SHP77 treated with DMSO at 0.1 percent for 48 hours (cell line): ENCODE measurements around the gene MRTFB.

ENCODE experiments used
- DNase-seq: peaks from one replicate; lab custom pipeline; 2025; lab: John Stamatoyannopoulos, UW

MRTFB gene

DNA sequence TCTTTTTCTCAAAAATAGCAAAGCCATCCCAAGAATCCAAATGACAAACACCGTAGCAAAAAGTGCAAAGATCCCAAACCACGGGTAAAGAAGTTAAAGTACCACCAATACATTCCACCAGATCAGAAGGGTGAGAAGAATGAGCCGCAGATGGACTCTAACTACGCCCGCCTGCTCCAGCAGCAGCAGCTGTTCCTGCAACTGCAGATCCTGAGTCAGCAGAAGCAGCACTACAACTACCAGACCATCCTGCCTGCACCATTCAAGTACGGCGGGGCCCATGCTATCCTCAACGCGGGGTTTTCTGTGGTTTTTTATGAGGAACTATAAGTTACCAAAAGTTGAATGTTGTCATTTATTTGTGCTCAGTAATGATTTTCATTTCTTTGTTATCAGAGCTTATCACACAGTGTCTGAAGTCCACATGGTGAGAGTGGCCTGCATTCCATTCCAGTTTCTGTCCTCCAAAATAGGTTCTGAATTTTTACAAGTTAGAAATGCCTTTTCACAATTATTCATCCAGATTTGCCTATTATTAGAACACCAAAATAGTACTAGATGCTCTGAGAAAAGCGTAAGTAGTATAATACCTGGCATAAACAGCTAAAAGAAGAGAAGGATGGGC lies 169.2 kb downstream of the MRTFB start:
- no peak for DNase-seq

DNA sequence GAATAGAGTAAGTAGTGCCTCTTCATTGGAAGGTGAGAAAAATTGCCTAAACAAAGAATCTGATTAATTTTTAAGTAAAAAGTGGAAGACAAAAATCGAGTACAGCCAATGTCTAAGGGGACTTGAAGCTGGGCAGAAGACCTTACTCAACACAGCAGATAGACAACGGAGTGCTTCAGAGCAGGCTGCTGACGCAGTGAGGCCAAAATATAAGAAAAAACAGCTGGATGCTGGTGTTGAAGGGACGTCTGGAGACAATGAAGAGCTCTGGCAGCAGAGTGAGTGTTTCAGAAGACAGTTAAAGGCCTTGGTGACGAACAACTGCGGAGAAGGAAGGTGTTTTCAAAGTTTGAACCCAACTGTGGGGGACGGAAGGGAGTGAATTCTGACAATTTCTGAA lies 169.8 kb downstream of the MRTFB start:
- no peak for DNase-seq

DNA sequence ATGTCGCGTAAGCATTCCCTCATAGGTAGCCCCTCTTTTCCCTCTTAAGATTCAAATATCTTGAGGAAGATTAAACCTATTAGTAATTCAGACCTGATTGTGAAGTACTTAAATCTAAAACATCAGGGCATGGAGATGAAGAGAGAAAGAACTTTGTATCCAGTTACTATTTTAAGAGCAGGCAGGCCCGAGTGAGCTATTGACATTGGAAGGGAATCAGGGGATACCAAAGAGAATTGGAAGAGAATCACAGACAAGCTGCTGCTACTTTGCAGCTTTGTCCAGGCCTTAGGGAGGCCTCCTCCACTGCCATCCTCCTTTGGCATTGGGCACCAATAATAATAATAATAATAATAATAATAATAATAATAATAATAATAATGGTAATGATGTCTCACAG lies 170.5 kb downstream of the MRTFB start:
- DNase-seq: no peak

DNA sequence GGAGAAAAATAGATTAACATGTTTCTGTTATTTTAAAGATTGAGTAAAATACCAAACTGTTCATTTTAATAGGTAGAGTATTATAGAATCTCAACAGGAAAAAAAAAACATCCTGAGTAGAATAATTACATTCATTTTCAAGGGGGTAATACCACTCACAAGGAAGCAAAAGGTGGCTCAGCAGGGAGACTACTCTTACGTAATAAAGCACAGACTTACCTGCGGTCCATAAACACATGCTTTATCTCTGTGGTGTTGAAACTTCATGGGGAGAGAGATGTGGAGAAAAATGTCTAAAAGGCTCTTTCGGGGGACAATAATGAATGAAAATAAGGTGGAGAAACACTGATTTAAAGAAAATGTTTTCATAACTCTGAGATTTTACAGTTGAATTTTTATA lies 171.7 kb downstream of the MRTFB start:
- no peak for DNase-seq

DNA sequence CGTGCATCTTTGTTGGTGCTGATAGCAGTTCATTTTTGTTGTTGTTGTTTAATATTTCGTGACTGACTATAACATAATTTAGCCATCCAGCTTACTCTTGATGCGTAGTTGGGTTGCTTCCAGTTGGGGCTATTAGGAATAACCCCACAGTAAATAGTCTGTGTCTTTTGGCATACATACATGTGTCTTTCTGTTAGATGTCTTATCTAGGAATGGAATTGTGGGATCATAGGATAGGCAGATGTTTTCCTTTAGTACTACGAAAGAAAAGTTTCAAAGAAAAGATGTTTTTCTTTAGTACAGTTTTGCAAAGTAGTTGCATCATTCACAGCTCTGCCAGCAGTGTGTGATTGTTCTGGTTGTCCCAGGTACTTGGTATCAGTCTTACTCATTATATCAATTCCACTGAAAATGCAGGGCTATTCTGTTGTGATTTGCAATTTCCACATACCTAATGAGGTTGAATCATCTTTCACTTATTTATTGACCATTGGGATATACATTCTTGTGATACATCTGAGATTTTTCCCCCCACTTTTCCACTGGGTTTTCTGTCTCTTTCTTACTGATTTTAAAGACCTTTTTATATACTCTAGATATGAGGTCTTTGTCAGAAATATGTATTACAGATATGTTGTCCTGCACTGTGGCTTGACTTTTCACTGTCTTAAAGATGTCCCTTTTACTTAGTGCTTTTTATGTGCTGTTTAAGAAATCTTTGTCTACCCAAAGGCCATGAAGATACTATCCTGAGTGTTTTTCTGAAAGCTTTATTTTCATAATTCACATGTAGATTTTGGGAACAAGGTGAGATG lies 173.3 kb downstream of the MRTFB start:
- DNase-seq: no peak

DNA sequence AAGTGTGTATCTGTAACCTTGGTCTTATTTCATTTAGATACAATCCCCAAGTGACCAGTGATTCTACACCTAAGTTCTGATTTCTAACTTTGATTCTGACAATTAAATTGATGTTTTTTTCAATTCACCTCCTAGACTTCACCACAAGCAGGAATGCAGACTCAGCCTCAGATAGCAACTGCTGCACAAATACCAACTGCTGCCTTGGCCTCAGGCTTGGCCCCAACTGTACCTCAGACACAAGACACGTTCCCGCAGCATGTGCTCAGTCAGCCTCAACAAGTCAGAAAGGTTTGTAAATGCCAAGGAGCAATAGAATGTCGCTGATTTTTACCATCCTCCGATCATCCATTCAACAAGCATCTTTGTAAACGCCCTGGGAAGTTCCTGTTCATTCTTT lies 177.7 kb downstream of the MRTFB start:
- DNase-seq: no peak

DNA sequence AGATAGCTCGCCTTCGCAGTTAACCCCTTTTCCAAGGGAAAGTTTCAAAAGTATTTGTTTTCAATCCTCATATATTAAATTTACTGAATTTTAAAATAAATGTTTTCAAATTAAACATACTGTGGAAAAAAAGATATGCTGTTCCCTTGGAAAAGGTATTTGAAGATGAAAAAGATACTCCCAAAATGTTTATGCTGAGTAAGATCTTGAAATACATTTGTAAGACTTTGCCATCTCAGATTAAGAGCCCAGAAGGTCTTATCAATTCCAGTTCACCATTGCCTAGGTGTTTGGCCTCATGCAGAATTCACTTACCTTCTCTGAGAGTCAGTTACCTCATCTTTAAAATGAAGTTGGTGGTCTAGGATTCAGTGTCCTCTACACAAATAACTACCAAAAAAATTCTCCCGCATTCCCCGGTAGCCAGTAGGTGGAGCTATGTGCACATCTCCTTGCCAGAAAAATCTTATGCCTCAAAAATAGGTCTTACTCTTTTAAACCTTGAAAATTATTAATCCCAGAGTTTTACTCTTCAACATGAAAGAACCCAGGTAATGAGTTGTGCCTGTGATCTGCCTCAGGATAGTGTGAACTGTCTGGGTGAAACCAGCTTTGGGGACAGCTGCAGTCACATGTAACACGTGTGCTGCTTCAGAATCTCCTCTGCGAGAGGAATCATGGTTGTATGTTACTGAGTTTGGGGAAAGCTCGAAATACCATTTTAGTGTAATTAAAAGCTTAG lies 178.3 kb downstream of the MRTFB start:
- DNase-seq: no peak

DNA sequence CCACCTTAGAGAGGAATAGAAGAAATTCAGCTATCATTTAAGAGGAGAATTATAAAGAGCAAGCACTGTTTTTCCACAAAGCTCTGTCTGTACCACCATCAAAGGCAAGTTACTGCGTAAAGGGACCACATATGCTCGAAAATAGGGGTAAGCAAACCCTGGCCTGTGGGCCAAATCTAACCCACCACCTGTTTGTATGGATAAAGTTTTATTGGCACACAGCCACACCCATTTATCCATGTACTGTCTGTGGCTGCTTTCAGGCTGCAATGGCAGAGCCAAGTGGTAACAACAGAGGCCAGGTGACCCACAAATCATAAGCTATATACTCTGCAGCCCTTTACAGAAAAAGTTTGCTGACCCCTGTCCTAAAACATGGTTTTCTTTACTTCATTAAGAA lies 180.3 kb downstream of the MRTFB start:
- DNase-seq: no peak

DNA sequence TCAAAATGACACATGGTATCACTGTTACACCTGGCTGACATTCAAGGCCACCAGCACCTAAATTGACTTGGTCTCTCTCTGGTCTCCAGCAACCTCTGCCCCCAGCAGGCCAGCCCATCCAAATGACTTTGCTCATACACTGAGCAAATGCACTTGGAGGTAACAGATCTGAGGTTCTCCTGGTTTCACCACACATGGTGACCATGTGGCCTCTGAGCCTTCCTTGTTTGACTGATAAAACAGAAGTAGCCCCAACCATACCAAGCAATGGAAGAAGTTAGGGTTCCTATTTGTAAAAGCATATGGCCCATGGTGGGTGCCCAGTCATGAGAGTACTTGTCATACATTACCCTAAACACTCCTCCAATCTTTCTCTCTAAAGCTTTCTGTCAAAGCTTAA lies 181.7 kb downstream of the MRTFB start:
- no peak for DNase-seq

DNA sequence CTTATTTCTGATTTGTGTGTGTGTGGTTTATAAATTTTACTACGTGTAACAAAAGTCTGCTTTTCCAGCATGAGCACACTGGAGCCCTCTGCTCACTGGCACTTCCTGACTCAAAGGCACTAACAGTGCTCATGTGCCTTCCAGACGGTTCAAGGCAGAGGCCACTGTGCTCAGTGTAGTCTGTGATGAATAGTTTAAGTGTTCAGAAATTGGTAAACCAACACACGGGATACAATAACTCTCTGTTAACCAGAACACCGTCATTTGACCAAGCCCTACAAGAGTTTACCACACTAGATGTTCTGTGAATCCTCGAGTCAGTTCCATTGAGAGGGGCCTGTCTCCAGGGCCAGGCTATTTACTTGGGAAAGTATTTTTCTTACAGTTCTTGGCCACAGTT lies 191.9 kb downstream of the MRTFB start:
- DNase-seq: no peak

DNA sequence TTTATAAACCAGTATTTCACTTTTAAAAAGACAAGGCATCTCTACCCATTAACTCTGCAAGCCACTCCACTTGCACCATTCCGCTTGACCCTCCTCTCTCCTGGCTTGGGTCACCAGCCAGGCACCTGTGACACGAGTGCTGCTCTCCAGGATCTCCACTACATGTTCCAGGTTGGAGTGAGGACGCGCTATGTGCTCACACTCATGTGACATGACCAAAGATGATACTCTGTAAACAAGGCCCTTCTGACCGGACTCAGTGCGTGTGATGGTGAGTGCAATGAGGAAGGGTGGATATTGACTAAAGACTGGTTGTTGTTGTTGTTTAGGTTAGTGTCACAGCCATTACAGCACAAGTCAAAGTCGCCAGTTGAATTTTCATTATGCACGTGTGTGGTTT lies 192.7 kb downstream of the MRTFB start:
- no peak for DNase-seq

DNA sequence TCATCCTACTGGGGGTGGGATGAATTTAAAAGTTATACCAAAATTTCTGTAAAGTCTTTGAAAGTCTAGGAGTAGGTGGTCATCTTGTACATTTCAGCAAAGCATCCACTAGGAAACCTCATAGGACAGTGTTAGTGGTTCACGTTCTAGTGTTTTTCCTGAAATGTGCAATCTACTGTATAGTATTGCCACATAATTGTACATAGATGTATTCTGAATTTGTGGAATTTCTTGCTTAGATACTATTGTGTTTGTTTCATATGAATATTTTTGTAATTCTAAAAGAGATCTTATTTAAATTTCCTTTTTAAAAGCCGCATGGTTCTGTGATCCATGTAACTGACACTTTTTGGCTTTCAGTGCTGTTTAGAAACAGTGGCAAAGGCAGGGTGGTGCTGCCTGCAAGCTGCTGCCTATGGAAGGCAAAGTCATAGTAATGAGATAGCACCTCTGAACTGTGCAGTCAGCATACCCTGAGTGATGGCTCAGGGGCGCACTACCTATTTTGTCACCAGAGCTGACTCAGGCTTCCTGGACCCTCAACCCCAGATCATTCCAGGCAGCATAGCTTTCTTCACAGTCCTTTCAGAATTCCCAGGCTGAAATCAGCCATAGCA lies 193.3 kb downstream of the MRTFB start:
- DNase-seq: no peak

DNA sequence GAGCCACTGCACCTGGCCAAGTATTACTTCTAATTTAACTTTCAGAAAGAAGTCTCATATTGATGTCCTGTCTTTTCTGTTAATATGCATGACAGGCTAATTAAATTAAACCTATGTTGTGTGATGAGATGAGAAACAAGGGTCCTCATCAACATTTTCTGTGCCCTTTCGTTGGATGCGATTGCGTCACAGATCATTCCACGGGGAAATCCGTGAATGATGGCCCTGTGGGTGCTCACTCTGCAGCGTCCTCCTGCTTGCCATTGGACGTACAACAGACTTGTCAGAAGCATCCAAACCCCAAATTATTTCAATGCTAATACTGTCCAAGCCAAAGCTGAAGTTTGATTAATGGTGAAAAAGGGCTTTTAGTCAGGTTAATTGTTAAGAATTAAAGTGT lies 197.0 kb downstream of the MRTFB start:
- DNase-seq: no peak

DNA sequence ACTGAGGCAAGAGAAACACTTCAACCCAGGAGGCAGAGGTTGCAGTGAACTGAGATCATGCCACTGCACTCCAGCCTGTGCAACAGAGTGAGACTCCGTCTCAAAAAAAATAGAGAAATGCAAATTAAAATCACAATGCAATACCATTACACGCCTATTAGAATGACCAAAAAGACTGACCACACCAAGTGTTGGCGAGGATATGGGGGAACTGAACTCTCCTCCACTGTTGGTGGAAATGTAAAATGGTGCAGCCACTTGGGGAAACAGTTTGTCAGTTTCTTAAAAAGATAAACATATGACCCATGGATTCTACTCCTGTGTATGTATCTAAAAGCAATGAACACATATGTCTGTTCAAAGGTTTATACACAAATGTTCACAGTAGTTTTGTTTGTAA lies 204.8 kb downstream of the MRTFB start:
- no peak for DNase-seq

DNA sequence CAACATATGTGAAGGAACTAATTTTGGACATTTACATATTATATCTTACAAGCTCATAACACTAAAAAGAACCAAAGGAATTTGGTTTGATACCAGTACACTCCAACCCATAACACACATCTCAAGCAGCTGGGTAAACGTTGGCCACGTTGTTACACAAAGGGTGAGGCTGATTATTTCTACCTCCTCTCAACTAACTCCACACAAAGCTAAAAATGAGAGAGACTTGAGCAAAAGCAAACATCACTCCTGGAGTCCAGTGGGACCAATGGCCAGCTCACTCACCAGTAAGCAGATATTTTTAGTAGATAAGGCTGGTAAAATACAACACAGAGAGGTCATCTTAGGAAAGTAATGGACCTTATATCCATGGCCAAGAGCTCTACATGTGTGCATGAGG lies 207.6 kb downstream of the MRTFB start:
- DNase-seq: no peak

DNA sequence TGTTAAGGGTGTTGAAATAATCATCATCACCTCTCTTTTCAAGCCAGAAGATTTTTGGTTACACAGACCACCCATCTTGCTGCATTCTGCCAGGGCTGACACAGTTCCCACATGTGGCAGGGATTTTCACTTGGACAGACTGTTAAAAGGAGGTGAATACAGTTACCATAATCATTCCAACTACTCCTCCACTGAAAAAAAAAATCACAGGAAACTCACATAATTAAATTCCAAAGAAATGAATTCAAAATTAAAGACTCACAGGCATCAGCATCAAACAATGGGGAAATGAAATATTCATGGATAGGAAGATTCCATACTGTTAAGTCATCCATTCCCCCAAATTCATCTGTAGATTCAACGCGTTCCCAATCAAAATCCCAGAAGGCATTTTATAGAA lies 209.4 kb downstream of the MRTFB start:
- no peak for DNase-seq

DNA sequence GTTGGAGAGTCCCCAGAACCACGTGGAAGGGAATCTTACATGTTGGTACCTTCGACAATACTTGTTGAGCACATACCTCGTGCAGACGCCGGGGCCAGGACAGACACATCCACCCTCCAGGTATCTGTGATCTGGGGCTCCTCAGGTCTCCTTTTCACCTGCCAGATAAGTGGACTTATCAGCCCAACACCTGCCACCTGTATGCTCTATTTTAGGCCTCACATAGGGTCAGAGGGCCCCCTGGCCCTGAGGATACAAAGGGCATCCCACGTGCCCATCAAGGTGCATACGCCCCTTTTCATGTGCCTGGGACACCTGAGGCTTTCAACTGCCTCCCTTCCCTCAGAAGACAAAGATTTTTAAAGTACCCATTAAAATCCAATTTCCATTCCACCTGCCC lies 212.7 kb downstream of the MRTFB start:
- no peak for DNase-seq

DNA sequence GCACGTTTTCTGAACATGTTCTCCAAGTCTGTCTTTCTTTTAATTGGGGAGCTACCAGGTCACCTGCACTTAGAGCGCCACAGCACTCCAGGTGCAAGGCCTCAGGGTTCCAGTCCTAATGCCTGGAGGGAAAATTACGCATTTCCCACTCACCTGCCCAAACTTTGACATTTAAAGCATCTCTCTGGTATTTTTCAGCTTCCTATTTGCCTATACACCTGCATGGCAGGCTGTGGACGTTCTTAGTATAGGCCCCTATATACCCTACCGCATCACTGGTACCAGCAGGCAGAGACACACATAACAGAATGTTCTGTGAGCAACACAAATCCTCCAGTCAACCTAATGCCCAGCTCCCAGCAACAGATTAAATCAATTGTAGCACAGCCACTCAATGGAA lies 213.3 kb downstream of the MRTFB start:
- no peak for DNase-seq

DNA sequence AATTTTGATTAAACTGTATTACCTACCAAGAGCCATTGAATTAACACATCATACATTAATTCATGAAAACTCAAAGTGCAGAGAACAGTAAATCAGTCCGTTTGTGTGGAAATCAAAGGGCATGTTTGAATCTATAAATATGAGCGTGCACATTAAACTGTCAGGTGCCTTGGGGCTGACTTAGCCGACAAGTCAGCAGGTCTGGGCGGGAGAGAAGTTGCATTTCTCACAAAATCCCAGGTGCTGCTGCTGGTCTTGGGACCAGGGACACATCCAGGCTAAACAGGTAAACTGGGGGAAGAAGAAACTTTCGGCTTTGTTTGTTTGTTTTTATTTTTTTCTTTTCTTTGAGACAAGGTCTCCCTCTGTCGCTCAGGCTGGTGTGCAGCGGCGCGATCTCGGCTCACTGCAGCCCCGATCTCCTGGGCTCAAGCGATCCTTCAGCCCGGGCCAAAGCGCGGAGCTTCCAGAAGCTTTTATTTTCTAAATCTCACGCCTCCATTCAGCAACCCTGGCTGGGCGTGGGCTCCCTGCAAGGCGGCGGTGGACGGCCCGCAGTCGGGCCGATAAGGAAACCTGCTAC lies 213.9 kb downstream of the MRTFB start:
- DNase-seq: peak; percentile 33

DNA sequence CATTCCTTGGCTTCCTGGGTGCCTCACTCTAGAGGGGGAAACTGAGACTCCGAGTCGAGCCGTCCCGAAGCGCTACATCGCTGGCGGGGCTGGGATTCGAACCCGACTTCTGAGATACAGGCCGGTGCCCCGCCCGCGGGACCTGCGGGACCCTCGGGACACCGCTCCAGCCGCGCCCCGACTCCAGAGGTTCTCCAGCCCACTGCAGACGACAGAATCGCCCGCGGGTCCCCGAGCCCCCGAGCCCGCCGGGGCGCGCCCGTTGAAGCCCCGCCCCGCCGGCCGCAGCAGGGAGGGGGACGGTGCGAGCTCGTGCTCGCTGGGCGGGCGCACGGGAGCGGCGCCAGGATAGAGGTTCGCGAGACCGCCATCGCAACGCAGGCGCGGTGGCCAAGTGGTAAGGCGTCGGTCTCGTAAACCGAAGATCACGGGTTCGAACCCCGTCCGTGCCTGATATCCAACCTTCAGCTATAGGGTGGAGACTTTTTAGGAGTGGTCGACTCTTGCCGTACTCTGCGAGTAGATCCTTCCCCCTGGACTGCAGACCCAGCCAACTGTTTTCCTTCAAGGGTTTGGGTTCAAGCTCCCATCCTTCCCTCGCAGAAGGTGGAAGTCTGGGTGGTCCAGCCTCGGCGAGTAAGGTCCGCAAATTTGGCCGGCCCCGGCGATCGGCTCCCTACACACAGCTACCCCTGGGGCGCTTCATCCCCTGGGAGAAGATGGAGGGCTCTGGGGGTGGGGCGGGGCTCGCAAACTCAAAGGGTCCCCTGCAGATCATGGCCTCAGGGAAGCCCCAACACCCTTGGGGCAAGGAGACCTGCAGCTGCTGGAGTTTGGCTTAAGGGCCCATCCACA lies 214.6 kb downstream of the MRTFB start:
- DNase-seq: peak; percentile 82
